NCI-H2081 (cell line): Measurements from ENCODE around the gene CACNA1A.

Experiments used
- DNase-seq, 2 experiments: peaks; one replicate each; lab custom pipeline; 2025; lab: John Stamatoyannopoulos, UW

CACNA1A gene

DNA sequence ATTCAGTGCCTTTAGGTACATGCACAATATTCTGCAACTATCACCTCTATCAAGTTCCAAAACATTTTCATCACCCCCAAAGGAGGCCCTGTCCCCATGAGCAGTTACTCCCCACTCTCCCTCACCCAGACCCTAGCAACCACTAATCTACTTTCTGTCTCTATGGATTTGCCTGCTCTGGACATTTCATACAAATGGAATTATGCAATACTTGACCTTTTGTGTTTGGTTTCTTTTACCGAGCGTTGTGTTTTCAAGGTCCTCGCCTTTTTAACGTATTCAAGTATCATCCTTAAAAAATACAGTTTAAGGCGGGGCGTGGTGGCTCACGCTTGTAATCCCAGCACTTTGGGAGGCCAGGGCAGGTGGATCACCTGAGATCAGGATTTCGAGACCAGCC lies 196.4 kb downstream of the CACNA1A start:
- DNase-seq, result no peak

GRCh38 chr19:13303381-13304129 lies 202.7 kb downstream of the CACNA1A start:
- DNase-seq, result no peak

- DNase-seq, result no peak
Measured at GRCh38 chr19:13302526-13303270, 203.6 kb downstream of the CACNA1A start.

GRCh38 chr19:13301627-13302334 lies 204.5 kb downstream of the CACNA1A start:
- DNase-seq, result no peak

DNA sequence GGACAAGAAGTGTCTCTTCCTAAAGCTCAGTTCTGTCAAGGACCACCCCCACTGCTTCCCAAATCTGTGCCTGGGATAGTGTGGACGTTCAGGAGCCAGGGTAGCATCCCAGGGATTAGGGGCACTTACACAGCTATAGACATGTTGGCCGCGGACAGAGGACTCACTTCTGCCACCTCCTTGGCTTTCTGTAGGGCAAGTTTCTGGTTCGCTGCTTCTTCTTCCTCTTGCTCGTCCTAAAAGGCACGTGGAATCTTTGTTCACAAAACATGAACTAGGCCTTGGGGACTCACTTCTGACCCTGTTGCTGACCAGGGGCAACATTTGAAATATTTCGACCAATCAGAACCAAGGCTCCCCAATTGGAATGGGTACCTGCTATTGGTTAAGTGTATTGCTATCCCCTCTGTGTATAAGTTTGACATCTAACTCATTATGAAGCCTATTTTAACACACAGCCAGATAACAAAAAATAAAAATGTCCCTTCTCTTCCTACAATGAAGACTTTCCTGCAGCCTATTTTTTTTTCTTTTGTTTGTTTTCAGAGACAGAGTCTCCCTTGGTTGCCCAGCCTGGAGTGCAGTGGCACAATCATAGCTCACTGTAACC lies 205.8 kb downstream of the CACNA1A start:
- no peak for DNase-seq

GRCh38 chr19:13299838-13300237 lies 206.4 kb downstream of the CACNA1A start:
- peak in 1 of 2 experiments; percentile 57 for DNase-seq

DNA sequence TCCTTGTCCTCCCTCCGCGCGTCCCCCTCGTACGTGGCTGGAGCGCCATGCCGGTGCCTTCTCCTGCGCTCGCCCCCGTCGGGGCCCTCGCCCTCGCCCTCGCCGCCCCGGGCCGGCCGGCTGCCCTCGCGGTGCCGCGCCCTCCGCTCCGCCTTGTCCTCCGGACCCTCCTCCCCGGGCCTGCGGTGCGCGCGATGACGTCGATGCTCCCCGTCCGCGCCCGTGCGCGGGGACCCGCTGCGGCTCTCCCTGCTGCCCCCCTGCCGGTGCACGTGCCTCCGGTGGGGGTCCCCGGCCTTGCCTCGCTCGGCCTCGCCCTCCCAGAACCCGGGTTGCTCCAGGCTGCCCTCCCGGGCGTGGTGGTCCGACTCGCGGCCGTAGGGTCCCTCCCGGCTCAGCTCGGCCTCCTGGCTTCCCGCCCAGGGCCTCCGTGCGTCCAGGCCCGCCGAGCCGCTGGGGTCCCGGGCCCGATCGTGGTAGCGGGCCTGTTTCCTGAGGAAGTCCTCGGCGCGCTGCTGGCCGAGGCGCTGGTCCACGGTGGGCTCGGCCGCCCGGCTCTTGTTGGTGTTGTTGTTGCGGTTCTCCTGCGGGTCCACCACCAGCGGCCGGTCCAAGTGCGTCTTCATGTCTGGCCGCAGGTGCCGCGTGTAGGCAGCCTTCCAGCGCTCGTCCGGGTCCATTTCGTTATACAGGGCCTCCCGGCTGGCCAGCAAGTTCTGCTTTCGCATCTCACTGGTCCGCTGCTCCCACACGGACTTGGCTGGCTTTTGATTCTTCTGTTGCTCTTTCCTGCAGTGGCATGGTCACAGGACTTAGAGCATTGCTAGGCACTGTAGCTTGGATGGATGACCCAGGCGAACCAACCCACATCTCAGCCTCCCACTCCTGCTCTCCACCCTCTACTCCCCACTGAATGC lies 207.5 kb downstream of the CACNA1A start:
- DNase-seq, result no peak

- no peak for DNase-seq
Measured at GRCh38 chr19:13297023-13297422, 209.3 kb downstream of the CACNA1A start.

- DNase-seq, result no peak
Measured at GRCh38 chr19:13294812-13295567, 211.3 kb downstream of the CACNA1A start.

- no peak for DNase-seq
Measured at GRCh38 chr19:13291913-13292312, 214.4 kb downstream of the CACNA1A start.

DNA sequence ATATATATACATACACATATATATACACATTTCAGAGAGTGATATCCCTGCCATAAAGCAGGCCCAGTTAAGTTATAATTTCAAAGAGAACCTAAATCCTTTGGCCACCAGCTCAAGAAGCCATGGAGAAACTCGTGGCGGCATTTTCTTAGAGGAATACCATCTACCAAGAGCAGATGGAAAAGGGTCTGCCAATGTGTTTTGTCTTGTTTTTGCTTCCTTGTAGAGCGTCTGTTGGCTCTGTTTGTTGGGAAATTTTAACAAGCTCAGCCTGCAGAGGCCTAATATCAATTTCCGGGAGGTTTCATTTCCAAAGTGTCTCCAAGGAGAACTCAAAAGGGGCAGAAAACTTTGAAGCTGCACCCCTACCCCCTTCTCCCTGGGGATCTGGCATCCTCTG lies 215.5 kb downstream of the CACNA1A start:
- DNase-seq, result no peak

- DNase-seq, result no peak
Measured at GRCh38 chr19:13289295-13289694, 217.0 kb downstream of the CACNA1A start.

- DNase-seq, result no peak
Measured at GRCh38 chr19:13286195-13286985, 219.9 kb downstream of the CACNA1A start.

GRCh38 chr19:13284929-13285928 lies 221.1 kb downstream of the CACNA1A start:
- no peak for DNase-seq

DNA sequence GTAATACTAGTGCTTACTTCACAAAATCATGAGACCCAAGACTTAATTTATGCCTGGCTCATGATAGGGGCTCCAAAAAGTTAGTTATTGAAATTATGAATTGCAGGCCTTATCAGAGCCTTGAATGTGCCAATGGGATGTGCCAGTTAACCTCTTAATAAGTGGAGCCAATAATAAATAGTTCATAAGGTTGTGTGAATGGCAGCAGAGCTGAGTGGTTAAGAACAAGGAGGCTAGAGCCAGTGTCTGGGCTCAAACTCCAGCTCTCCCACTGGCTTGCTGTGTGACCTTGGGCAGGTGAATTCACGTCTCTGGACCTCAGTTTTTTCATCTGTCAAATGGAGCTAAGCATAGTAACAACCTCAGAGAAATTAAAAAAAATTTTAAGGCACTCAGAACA lies 222.4 kb downstream of the CACNA1A start:
- no peak for DNase-seq

DNA sequence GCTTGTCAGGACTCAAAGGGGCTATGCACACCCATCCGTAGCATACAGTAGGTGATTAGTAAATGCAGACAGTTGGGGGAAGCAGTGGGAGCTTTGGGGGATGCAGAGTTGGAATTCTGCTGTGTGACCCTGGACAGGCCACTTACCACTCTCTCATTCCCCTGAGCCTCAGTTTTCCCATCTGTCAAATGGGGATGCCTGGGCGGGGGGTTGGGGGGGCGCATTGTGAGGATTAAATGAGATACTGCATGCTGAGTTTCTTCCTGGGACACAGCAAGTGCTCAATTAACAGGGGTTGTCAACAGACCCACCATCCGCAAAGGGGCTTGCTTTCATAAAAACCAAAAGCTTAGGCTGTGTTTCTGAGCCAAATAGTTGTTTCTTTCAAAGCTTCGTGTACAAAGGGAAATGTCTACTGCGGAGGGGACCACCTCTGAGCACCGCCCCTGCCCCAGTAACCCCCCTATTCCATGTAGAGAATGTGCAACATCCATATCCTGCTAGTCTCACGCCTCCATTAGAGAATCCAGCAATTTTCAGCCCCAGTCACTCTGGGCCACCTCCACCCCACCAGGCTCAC lies 223.7 kb downstream of the CACNA1A start:
- no peak for DNase-seq

DNA sequence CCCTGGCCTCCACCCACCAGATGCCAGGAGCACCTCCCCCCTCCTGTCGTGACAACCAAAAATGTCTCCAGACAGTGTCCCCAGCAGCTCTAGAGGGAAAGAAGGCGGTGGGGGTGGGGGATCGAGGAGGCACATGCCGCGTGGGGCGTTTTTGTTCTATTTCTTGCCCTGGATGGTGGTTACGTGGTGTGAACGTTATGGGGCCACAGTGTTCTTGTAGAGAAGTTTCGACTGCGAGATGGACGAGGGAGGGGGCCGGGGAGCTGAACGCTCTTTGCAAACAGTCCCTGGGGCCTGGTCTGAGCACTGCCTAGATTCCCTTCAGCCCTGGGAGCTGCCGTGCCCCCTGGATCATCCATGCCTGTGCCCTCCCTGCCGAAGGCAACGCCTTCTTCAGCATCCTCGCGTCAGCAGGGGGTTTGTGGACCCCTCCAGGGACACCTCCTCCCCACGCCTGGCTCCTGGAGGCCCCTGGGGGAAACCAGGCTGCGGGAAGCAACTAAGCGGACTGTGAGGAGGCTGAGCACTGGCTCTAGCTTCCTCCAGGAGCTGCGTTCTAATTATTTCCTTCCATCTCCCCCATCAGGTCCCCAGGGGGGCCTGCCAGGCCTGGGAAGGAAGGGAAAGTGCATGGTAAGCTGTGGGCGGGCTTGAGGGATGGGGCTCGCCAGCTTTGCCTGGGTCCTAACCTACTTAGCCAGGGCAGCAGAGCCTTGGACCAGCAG lies 224.6 kb downstream of the CACNA1A start:
- DNase-seq, result no peak
